ENCODE results near the gene TEN1. TPM values are rescaled to one million over a fixed set of nuclear protein-coding genes. Genes with fewer than 3 reads are reported as not detected.

Gene TEN1
- total and polyA plus RNA-seq, 2 of the 13 experiments (the other 11 are each of a cell fraction or from before 2014, with no cell fraction given) = 18.0 to 21.3 TPM

- TF ChIP-seq MAFF (IDR thresholded peaks at IDR 0.05; ENCODE audit: low read depth, low read length) = no peak
- no peak for TF ChIP-seq TCF7L2 (IDR thresholded peaks at IDR 0.05; ENCODE audit: low read depth, low read length)
- 0 out of 2 replicates have a peak, but pooled peaks have one; percentile 6 for TF ChIP-seq ZNF788 (CRISPR knock-in tag; IDR thresholded peaks at IDR 0.05; ENCODE audit: borderline replicate concordance)
- no peak for TF ChIP-seq HDAC1 (CRISPR knock-in tag; IDR thresholded peaks at IDR 0.05)
- TF ChIP-seq ARHGAP35 (CRISPR knock-in tag; IDR thresholded peaks at IDR 0.05; ENCODE audit: borderline replicate concordance) = peak; percentile 56; the same call in 1 of the 2 replicates
These were observed 19.3 kb downstream of the TEN1 start (continued) for GRCh38 chr17:75998327-75998795.

GRCh38 chr17:76000016-76000754 lies 21.1 kb downstream of the TEN1 start:
- CTCF ChIA-PET (ENCODE audit: low intra/inter-chr PET ratio, low total read pairs) = interaction anchor here (1.5 kb wide), 1 partner anchor 18 kb away, joined by 4 read pairs; no protein-coding TSS in a partner anchor
- Histone ChIP-seq H3K27ac (ENCODE audit: extremely low read length, insufficient read depth, low read length) (peak overlapping the region; percentile 50), H2AFZ (ENCODE audit: low read length) (no peak overlapping the region), H3K79me2 (ENCODE audit: insufficient read depth, low read length) (no peaks in the 10 kb centered on the region), H4K20me1 (ENCODE audit: insufficient read depth, low read length) (no peaks in the 10 kb centered on the region), H3K36me3 (replicated peaks in 1 of 2; ENCODE audit: control insufficient read depth in 1 of 2, insufficient read depth in 2 of 2, low read length in 2 of 2) (no peaks in the 10 kb centered on the region), H3K9me3 (ENCODE audit: low read length) (no peaks in the 10 kb centered on the region), H3K4me2 (ENCODE audit: low read depth, low read length) (peak overlapping the region; percentile 43), H3K27me3 (ENCODE audit: control insufficient read depth in 1 of 2, insufficient read depth in 2 of 2, low read length in 2 of 2) (no peaks in the 10 kb centered on the region), H3K4me1 (ENCODE audit: insufficient read depth, low read length) (peaks cover 100% of the 10 kb centered on the region), H3K9ac (ENCODE audit: insufficient read depth, low read depth, low read length) (peak overlapping the region; percentile 20; the same call in 1 of the 2 replicates), H3K4me3 (replicated peaks in 1 of 3; ENCODE audit: insufficient read depth in 1 of 3, low read depth in 2 of 3, low read length in 3 of 3) (peak overlapping the region in 1 of 3 experiments; percentile 18; a peak in 1 of 6 replicates)
- intact Hi-C loops (cut with micrococcal nuclease; ENCODE audit: unreplicated experiment) = no loop called here
- DNase-seq (ENCODE audit: low spot score) (peak; percentile 66), FAIRE-seq (no peak), ATAC-seq (peak; percentile 24)
- POLR2A ChIA-PET = interaction anchor here (0.8 to 14.3 kb wide), 13 partner anchors 10 to 220 kb away, joined by 3 to 481 read pairs (median 4); partner anchors contain the start of genes ACOX1, FBF1, MRPL38 and TEN1
- no TSS peak for BruUV-seq (replicated peaks)
- 28% methylated on average over 18 of the region's 31 CpGs for WGBS (ENCODE audit: low lambda C conversion rate)
- in situ Hi-C loops (cut with HindIII; ENCODE audit: extremely low pct_ligation_motif_present, low pct_unique_long_range_greater_than_20kb) = no loop called here
- TF ChIP-seq NFKB2 (CRISPR knock-in tag; IDR thresholded peaks at IDR 0.05; ENCODE audit: borderline replicate concordance) (peak; percentile 71; the same call in 1 of the 2 replicates), RBFOX2 (IDR thresholded peaks at IDR 0.05; ENCODE audit: low read depth, low read length) (0 out of 2 replicates have a peak, but pooled peaks have one; percentile 15), IKZF4 (CRISPR knock-in tag; IDR thresholded peaks at IDR 0.05; ENCODE audit: borderline replicate concordance, low read depth, not compliant biosample characterization) (peak; percentile 87), SAP130 (CRISPR knock-in tag; IDR thresholded peaks at IDR 0.05; ENCODE audit: low read depth) (0 out of 2 replicates have a peak, but pooled peaks have one; percentile 28), FOXP4 (CRISPR knock-in tag; IDR thresholded peaks at IDR 0.05) (0 out of 2 replicates have a peak, but pooled peaks have one; percentile 11), DZIP1 (CRISPR knock-in tag; IDR thresholded peaks at IDR 0.05) (peak; percentile 75; the same call in 1 of the 2 replicates), HNRNPL (IDR thresholded peaks at IDR 0.05; ENCODE audit: low read depth, low read length) (0 out of 2 replicates have a peak, but pooled peaks have one; percentile 40), ZMAT3 (CRISPR knock-in tag; conservative IDR thresholded peaks at IDR 0.05) (peak; percentile 57; the same call in 1 of the 2 replicates), REPIN1 (CRISPR knock-in tag; IDR thresholded peaks at IDR 0.05; ENCODE audit: borderline replicate concordance, low read depth) (no peak)

Measured in HepG2 (cell line).